DOHH2 (cell line): ENCODE results near the gene TGFBR2.

Experiments used
- CTCF ChIP-seq: fragments of 200-600 bp; sonication (generic); IDR thresholded peaks from one replicate; pipeline ENCODE4 v1.5.1; 2014; ENCODE audit warnings: antibody characterized with exemption, mild to moderate bottlenecking, low read depth, low read length; ENCODE audit not compliant: poor library complexity, severe bottlenecking
- EZH2phosphoT487 ChIP-seq: fragments of 200-600 bp; sonication (generic); IDR thresholded peaks from 2 replicates; pipeline ENCODE4 v1.6.1; 2017; ENCODE audit warnings: borderline replicate concordance, mild to moderate bottlenecking, antibody characterized with exemption, low read length, moderate library complexity, mixed read lengths

GRCh38 chr3:30683769-30684168 lies 77.4 kb downstream of the TGFBR2 start:
- TF ChIP-seq CTCF (no peak), EZH2phosphoT487 (no peak)
